ENCODE data around the gene NDUFS8.

The NDUFS8 gene

DNA sequence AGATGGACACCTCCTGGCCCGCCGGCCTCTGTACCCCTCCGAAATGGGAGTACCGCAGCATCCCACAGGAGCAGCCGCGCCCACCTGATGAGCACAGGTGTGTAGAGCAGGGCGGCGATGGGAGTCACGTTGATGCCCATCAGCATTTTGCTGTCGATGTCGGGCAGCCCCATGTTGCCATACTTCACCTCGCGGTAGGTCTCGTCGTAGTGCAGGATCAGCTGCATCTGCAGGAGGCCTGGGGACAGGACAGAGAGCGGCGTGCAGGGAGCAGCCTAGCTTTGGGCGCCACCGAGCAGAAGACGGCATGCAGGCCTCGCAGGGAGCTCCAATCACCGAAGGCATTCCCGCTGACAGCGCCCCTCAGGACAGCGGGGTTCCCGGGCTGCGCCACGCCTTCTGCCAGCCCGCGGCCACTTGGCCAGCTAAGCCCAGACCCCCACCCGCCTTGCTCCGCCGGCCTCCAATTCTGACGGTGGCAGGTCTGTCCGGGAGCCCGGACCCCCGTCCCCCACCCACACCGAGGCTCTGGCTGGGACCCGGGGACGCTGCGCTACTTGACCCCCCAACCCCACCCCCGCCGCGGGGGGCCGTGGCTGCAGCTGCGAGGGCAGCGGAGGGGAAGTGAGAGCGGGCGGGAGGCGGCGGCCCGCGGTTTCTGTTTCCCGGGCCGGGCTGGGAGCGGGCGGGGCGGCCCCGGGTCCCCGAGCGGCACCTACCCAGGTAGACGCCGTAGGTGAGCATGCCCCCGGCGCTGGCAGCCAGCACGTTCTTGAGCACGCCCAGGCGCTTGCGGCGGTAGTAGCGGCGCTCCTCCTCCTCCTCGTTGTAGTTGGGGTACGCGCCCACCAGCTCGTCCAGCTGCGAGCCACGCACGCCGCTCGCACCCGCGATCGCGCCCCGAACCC lies 27.3 kb upstream of the NDUFS8 start:
- peak; percentile 51 for DNase-seq (ENCODE audit: low spot score)

DNA sequence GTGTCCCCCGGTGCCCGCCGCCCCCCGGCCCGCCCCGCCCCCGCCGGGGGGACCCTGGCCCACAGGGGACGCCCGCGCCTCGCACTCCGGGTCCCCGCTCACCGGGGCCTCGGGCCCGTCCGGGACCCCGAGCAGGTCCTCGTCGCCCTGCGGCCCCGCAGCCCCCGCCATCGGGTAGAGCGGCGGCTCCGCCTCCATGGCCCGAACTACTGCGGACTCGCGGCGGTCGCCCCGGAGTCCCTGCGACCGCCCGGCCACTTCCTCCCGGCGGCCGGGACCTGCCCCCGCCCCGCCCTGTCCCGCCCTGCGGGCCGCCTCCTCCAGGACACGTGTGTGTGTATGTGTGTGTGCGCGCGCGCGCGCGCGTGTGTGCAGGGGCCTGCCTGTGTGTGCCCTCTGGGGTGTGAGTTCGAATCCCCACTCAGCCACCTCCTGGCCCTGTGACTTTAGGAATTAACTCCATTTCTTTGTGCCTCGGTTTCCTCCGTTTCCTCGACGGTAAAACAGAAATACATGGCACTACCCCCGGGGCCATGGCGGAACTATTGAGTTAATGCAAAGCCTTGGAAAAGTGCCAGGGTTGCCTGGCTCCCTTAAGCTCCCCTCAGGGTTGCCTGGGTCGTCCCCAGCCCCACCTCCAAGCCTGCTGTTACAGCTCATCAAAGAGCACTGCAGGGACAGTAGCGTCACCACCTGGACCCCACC lies 26.5 kb upstream of the NDUFS8 start, which contains the start of gene UNC93B1:
UNC93B1 (minus strand) TSS at position 252 of the 705 bp plus-strand sequence; CDS start at position 198, 54 bp downstream.
- DNase-seq (ENCODE audit: low spot score) = peak; percentile 80

DNA sequence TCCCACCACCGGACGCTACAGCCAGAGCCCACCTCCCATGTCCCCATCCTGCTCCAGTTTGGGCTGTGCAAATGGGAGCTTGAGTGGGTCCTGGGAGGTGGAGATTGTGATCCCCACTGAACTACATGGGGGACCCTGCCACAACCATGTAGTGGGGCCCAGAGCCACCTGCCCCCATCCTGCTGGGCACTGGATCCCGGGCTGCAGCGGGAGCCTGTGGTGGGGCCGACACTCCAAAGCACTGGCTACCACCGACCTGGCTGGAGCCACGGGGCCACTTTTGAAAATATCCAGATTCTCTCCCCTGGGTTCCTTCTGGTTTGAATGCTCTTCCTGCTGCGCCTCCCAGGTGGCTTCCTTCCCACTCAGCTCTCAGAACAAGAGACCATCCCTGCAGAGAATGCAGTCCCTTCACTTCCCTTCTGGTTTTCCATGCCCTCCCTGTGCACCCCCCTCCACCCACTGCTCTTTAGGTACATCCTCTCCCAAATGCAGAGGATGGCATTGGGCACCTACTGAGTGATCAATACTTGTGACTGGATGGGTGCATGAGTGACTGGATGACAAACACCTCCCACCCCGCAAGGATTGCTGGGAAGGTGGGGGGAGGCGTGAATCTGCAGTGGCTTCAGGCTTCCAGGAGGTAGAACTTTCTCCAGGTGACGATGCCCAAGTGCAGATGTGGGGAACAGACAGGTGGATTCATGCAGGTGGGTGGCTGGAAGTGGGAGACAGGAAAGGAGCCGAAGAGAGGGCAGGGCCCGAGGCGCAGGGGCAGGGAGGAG lies 25.7 kb upstream of the NDUFS8 start:
- DNase-seq (ENCODE audit: low spot score) = no peak

DNA sequence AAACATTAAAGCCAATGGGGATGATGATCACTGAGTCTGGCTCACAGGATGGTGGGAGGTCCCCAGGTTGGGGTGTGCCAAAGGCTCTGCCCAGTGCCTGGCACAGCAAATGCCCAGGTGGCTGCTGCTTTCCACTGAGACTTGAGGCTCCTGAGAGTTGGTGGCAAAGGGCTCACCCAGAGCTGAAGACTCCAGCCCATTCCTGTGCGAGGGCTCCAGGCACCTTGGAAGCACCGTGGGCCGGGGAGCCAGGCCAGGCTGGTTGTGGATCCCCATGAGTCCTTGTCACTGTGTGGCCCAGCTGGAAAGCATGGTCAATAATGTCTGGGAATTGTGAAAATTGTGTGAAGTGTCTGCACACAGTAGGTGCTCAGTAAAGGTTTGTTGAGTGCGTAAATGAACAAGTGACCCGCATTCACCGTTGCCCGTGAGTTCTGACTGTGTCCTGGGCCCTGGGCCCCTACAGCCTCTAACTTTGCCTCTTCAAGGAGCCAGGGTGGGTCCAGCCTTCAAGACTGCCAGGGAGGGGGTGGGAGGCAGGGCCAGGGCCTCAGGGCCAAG lies 23.8 kb upstream of the NDUFS8 start:
- DNase-seq (ENCODE audit: low spot score) = no peak

DNA sequence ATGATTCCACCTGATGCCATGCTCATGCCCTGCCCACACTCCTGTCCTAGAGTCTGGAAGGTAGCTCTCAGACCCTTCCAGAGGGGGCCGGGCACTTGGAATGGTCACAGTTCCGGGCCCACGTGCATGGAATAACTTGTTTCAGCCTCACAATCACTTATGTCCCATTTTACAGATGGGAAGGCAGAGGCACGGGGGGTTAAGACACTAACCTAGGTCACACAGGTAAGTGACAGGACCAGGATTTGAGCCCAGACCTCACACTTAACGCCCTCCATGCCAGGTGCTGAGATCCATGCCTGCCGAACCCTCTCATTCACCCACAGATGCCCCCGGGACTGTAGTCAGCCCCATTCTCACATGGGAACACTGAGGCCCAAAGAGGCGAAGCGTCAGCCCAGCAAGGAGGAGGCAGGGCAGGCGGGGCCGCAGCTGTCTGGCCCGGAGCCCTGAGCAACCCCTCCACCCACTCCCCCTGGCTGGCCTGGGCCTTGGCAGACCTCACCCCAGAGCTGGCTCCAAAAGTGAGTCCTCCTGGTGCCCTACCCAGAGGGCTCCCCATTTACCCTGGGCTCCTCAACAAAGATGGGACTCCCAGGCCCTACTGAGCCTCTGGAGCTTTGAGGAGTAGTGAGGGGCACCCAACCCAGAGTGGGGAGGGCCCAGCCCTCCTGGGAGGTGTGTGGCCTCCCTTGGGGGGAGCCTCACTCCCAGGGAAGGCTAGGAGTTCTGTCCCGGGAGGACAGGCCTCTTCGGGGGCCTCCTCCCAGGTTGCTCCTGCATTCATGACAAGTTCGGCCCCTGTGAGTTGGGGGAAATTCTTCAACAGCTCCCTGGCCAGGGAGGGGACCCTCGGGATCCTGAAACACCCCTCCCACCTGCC lies 22.7 kb upstream of the NDUFS8 start:
- DNase-seq (ENCODE audit: low spot score) = no peak

DNA sequence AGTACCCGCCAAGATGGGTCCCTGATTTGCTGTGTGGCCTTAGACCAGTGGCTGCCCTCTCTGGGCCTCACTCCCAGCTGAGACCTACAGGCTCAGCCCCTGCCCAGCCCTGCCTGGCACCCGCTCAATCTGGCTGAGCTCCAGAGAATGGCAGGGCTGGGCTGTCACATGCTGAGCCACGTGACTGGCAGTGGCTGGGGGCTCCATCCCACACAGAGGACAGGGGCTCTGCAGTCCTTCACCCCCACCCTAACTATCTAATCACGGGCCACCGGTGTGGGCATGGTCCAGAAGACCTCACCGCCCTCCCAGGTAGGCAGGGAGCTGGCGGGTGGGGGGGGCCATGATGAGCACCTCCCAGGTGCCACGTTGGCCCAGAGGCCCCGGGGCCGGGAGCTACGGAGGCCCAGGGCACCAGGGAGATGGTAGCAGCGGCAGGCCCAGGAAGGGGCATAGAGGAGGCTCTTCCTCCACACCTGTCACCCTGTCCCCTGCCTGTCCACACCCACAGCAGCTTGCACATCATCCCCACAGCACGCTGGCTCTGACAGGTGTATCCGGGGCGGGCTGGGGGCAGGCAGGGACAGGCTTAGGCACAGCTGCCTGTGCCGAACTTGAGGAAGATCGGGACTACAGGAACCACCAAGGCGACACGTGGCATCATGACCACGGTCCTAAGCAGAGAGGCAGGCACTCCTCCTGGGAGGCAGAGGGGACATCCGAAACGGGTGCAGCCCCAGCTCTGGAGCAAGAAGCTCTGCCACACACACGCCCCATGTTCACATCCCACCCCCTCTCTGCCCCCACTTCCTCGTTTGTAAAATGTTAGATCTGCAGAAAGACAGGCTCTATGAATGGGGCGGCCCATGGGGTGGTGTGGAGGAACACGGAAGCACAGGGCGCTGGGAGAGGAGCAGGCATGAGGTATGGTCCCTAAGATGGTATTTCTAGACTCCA lies 21.8 kb upstream of the NDUFS8 start:
- no peak for DNase-seq (ENCODE audit: low spot score)

GRCh38 chr11:68009391-68010089 lies 20.9 kb upstream of the NDUFS8 start:
- no peak for DNase-seq (ENCODE audit: low spot score)

DNA sequence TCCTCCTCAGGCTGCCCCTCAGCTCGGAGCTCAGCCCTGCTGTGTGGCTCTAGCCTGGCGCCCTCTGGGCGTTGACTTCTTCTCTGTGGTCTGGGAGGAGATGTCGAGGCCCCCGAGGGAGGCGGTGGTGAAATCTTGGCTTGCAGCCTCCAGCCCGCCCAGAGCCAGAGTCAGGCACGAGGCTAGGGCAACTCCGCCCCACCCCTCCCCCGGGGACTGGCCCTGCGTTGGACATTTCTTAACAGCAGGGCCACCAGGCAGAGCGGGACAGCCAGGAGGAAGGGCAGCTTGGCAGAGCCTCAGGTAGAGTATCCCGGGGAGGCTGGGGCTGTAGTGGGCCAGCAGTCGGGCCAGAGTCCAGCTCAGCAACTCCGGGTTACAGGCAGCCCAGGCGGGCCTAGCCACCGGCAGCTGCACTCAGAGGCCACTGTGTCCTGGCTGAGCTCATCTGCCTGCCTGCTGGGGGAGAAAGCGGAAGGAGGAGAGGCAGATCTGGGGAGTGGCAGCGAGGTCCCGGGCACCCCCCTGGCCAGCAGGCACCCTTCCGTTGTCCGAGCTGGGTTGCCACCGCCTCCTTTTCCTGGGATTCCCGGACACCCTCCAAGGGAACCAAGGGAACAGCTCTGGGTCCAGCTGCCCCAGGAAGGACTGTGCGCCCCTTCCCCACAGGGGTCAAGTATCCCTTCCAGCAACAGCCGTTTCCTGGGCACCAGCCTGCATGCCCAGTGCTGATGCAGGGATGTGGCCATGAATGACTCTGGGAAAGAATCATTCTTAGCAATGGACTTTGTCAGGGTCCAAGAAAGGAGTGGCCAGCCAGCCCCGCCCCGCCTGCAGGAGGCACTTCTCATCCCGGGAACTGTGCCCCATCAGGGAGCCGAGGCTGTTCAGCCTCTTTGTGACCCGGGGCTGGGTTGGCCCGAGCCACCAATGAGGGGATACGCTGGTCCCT lies 20.1 kb upstream of the NDUFS8 start, which contains the start of gene ALDH3B1:
ALDH3B1 (plus strand) TSS at position 238 of the 952 bp plus-strand sequence. CDS start 4,971 bp downstream, outside the sequence.
- no peak for DNase-seq (ENCODE audit: low spot score)

DNA sequence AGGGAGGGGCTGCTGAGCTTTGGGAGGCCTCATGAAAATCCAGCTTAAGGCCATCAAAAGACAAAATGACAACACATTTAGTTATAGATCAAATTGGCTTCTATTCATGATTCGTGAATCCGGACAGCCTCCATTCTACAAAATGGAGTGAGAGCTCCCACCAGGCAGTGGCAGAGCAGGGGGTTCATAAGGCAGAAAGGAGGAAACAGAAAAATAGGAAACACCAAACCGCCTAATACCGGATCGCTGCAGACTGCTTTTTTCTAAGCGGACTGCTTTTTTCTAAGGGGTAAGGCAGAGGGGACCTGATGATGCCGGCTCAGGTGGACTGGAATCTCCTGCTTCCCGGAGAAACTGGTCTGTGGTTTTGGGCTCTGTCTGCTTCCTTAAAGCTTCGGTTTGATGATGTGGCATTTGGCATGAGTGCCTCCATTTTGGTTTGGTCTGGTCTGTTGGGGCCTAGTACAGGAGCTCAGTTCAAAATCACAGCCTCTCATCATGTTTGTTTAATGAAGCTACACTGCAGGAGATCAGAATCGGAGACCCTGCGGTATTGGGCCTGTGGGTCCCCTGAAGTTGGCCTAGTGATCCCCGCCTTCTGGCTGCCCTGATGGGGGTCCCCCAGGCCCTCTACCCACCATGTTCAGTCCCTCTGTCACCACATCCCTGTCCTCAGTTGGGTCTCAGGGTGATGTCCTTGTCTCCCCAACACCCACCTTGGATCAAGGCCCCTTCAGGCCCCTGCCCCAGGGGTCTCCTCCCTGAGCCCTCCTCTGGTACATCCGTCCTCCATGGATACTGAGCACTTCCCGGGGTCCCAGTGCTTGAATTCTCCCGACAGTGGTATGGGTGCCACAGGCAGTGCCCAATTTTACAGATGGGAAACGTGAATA lies 19.2 kb upstream of the NDUFS8 start:
- DNase-seq (ENCODE audit: low spot score) = no peak

GRCh38 chr11:68012044-68012842 lies 18.2 kb upstream of the NDUFS8 start:
- no peak for DNase-seq (ENCODE audit: low spot score)

- DNase-seq (ENCODE audit: low spot score) = no peak
Observed at GRCh38 chr11:68012843-68013610, 17.5 kb upstream of the NDUFS8 start.

- no peak for DNase-seq (ENCODE audit: low spot score)
Observed at GRCh38 chr11:68013611-68014156, 16.8 kb upstream of the NDUFS8 start.

- no peak for DNase-seq (ENCODE audit: low spot score)
Observed at GRCh38 chr11:68014157-68014946, 16.1 kb upstream of the NDUFS8 start.

- DNase-seq (ENCODE audit: low spot score) = no peak
Observed at GRCh38 chr11:68014947-68015447, 15.5 kb upstream of the NDUFS8 start.
